WI38 (cell line): ENCODE data around the gene LAMC2.
"Not testable (repeated sequence)": the region's sequence is repeated elsewhere in the genome, so short reads cannot be mapped to it uniquely, and the experiment has no call there.

ENCODE experiments used
- H3K4me3 ChIP-seq: 2 replicates; pipeline ENCODE4 v1.5.1; 2011; ENCODE audit warnings: low read depth, mild to moderate bottlenecking, control low read depth, low read length
- CTCF ChIP-seq: IDR thresholded peaks from 2 replicates; pipeline ENCODE4 v1.5.1; 2012; ENCODE audit warnings: low read depth, mild to moderate bottlenecking, control low read depth, low read length

Gene LAMC2

GRCh38 chr1:183144752-183145151 lies 41.3 kb upstream of the LAMC2 start:
- no peak for TF ChIP-seq CTCF
- no peak overlapping the region for H3K4me3 ChIP-seq

DNA sequence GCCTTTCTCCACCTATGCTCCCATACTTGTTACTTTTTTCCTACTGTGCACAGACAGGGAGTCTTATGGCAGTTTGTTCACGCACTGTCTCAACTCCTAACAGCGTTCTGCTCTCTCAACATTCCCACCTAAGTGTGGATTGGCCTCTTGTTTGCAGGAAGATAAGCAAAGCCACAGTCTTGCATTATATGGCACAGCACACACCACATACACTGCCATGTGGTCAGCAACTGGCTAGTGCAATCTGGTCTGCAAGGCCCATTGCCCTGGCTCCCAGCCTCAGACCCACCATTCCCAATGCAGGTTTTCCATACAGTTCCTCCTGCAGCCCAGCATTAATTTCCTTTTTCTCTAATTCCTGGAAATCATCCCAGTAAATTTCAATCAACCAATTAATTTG lies 38.3 kb upstream of the LAMC2 start:
- TF ChIP-seq CTCF = no peak
- no peak overlapping the region for H3K4me3 ChIP-seq

GRCh38 chr1:183148599-183148998 lies 37.5 kb upstream of the LAMC2 start:
- TF ChIP-seq CTCF = no peak
- no peak overlapping the region for H3K4me3 ChIP-seq

GRCh38 chr1:183149273-183149672 lies 36.8 kb upstream of the LAMC2 start:
- no peak overlapping the region for H3K4me3 ChIP-seq
- TF ChIP-seq CTCF = no peak

DNA sequence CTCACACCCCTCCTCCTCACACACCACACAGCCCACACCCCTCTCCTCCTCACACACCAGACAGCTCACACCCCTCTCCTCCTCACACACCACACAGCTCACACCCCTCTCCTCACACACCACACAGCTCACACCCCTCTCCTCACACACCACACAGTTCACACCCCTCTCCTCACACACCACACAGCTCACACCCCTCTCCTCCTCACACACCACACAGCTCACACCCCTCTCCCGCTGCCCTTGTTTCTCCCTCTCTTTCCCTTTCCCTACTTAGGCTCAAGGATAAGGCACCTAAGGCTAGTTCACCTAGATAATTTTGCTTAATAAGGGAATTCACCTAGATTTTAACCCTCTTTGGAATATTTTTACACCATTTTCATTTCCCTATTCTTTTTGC lies 36.0 kb upstream of the LAMC2 start:
- H3K4me3 ChIP-seq = not testable (repeated sequence)

DNA sequence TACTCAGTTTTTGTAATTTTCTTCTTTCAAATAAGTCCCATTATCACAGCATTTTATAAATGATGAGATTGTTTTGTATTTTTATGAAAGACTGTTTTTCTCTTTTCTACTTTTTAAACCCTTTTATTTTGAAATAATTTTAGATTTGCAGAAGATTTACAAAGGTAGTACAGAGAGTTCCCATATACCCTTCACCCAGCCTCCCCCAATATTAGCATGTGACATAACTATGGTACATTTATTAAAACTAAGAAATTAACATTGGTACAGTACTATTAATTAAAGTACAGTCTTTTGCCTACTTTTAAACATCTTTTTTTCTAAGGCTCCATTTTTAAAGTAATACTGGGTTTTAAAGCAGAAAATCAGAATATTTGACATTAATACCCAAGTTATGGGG lies 35.6 kb upstream of the LAMC2 start:
- no peak for TF ChIP-seq CTCF
- no peak overlapping the region for H3K4me3 ChIP-seq

DNA sequence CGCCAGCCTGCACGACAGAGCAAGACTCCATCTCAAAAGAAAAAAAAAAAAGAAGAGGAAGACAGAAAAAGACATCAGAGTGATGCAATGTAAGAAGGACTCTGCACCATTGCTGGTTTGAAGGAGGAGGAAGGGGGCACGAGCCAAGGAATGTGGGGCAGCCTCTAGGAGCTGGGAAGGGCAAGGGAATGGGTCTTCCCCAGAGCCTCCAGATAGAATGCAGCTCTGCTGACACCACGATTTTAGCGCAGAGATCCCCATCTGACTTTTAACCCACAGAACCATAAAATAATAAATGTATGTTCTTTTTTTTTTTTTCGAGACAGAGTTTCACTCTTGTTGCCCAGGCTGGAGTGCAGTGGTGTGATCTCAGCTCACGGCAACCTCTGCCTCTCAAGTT lies 33.9 kb upstream of the LAMC2 start:
- TF ChIP-seq CTCF = no peak
- H3K4me3 ChIP-seq = no peak overlapping the region

DNA sequence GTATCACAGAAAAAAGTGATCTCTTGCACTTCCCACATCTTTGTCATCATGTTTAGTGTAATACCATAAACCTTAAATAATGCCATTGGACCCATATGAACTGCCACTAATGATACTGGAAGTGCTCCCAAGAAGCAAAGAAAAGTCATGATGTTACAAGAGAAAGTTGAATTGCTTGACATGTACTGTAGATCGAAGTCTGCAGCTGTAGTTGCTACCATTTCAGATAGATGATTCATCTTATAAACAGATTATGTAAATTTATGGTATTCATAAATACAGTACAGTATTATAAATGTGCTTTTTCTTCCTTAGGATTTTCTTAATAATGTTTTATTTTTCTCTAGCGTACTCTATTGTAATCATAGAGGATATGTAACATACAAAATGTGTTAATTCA lies 30.1 kb upstream of the LAMC2 start:
- no peak overlapping the region for H3K4me3 ChIP-seq
- TF ChIP-seq CTCF = no peak
